GM23338 (cell line): ENCODE results near the gene PACS1. TPM values are rescaled to one million over a fixed set of nuclear protein-coding genes. Genes with fewer than 3 reads are reported as not detected.

Source experiments
- ATAC-seq: fragments of 200-7000 bp; cut with Tn5 transposase; 3 replicates; pipeline ENCODE4 v1.9.1; 2020
- DNase-seq: peaks from one replicate; pipeline ENCODE4 v3.0.0-alpha.2; 2015; ENCODE audit warnings: low spot score
- H2AFZ ChIP-seq: fragments of 200-600 bp; sonication (generic); 2 replicates; pipeline ENCODE4 v1.8.0; 2016; ENCODE audit warnings: antibody characterized with exemption, mild to moderate bottlenecking, moderate library complexity
- H3F3A ChIP-seq: fragments of 200-600 bp; sonication (generic); replicated peaks from 2 replicates; pipeline ENCODE4 v1.8.0; 2017; ENCODE audit warnings: antibody characterized with exemption, mixed run types, low read depth
- H3K27ac ChIP-seq: fragments of 200-600 bp; sonication (generic); 2 replicates; pipeline ENCODE4 v1.6.1; 2016; ENCODE audit warnings: low read depth
- H3K27me3 ChIP-seq: fragments of 200-600 bp; sonication (generic); 2 replicates; pipeline ENCODE4 v1.8.0; 2016; ENCODE audit warnings: mild to moderate bottlenecking, mixed run types, moderate library complexity; ENCODE audit not compliant: insufficient read depth
- H3K36me3 ChIP-seq: fragments of 200-600 bp; sonication (generic); 2 replicates; pipeline ENCODE4 v1.8.0; 2016; ENCODE audit warnings: mild to moderate bottlenecking; ENCODE audit not compliant: insufficient read depth
- H3K4me1 ChIP-seq: fragments of 200-600 bp; sonication (generic); 2 replicates; pipeline ENCODE4 v1.8.0; 2016; ENCODE audit warnings: mild to moderate bottlenecking, moderate library complexity; ENCODE audit not compliant: insufficient read depth
- H3K4me2 ChIP-seq: fragments of 200-600 bp; sonication (generic); 2 replicates; pipeline ENCODE4 v1.7.1; 2017; ENCODE audit warnings: mixed run types
- H3K4me3 ChIP-seq: fragments of 200-600 bp; sonication (generic); 2 replicates; pipeline ENCODE4 v1.6.1; 2016; ENCODE audit warnings: mixed run types
- H3K79me2 ChIP-seq: fragments of 200-600 bp; sonication (generic); replicated peaks from 2 replicates; pipeline ENCODE4 v1.8.0; 2017; ENCODE audit warnings: mild to moderate bottlenecking; ENCODE audit not compliant: insufficient read depth
- H3K9me2 ChIP-seq: fragments of 200-600 bp; sonication (generic); 2 replicates; pipeline ENCODE4 v1.8.0; 2017; ENCODE audit not compliant: insufficient read depth
- H4K20me1 ChIP-seq: fragments of 200-600 bp; sonication (generic); replicated peaks from 2 replicates; pipeline ENCODE4 v1.8.0; 2017; ENCODE audit warnings: mild to moderate bottlenecking; ENCODE audit not compliant: insufficient read depth
- H3K27ac Mint-ChIP-seq: 2 replicates; pipeline ENCODE4 v1.8.0; 2020; ENCODE audit warnings: inconsistent platforms, mild to moderate bottlenecking, moderate library complexity, mixed read lengths
- H3K27me3 Mint-ChIP-seq: 3 replicates; pipeline ENCODE4 v1.8.0; 2022; ENCODE audit warnings: low read depth, mild to moderate bottlenecking, moderate library complexity, mixed read lengths, inconsistent platforms; ENCODE audit not compliant: insufficient read depth, poor library complexity
- H3K36me3 Mint-ChIP-seq: 3 replicates; pipeline ENCODE4 v1.8.0; 2021; ENCODE audit warnings: low read depth, mild to moderate bottlenecking, inconsistent platforms, moderate library complexity, mixed read lengths
- H3K4me1 Mint-ChIP-seq: 3 replicates; pipeline ENCODE4 v1.8.0; 2020; ENCODE audit warnings: mild to moderate bottlenecking, inconsistent platforms, mixed read lengths
- H3K4me3 Mint-ChIP-seq: 3 replicates; pipeline ENCODE4 v1.8.0; 2021; ENCODE audit warnings: moderate library complexity, mild to moderate bottlenecking, inconsistent platforms, mixed read lengths
- H3K9me3 Mint-ChIP-seq: 3 replicates; pipeline ENCODE4 v1.8.0; 2020; ENCODE audit warnings: moderate library complexity, mild to moderate bottlenecking, inconsistent platforms, mixed read lengths
- EZH2 ChIP-seq: fragments of 200-600 bp; sonication (generic); IDR thresholded peaks from one replicate; pipeline ENCODE4 v1.8.0; 2017; ENCODE audit warnings: antibody characterized with exemption, mild to moderate bottlenecking, low read depth; ENCODE audit not compliant: unreplicated experiment
- EZH2phosphoT487 ChIP-seq: fragments of 200-600 bp; sonication (generic); IDR thresholded peaks from one replicate; pipeline ENCODE4 v1.8.1; 2018; ENCODE audit warnings: antibody characterized with exemption; ENCODE audit not compliant: unreplicated experiment
- NANOG ChIP-seq: IDR thresholded peaks from 2 replicates; pipeline ENCODE4 v1.6.1; 2016; ENCODE audit warnings: antibody characterized with exemption, borderline replicate concordance
- STAT1 ChIP-seq: IDR thresholded peaks from one replicate; pipeline ENCODE4 v1.6.1; 2016; ENCODE audit warnings: antibody characterized with exemption; ENCODE audit not compliant: unreplicated experiment
- ZNF331 ChIP-seq: fragments of 250-450 bp; sonication (Bioruptor Pico); IDR thresholded peaks from 2 replicates; pipeline ENCODE4 v1.5.0; 2020; ENCODE audit warnings: low read depth, mild to moderate bottlenecking, moderate library complexity
- polyA plus RNA-seq: library from polyadenylated mRNA; unstranded; fragments of >200 nt; fragmentation: Nextera tagmentation; extraction: Ambion mirVana; gene quantifications from 2 replicates; pipeline ENCODE4 v1.2.1, GENCODE V29; 2016
- total RNA-seq: library from RNA; depleted of rRNA; stranded (reverse); fragments of >200 nt; shearing (Covaris generic); gene quantifications from 2 replicates; pipeline ENCODE4 v1.2.3, GENCODE V29; 2014
- TF ChIP-seq, protein P1 (sequence below), 2 experiments: fragments of 200-600 bp in 1 of 2; sonication (generic) in 1 of 2; conservative IDR thresholded peaks; 2 replicates each; pipeline versions ENCODE4 v1.5.1 to v1.6.1; 2016 to 2017; ENCODE audit warnings: antibody characterized with exemption in 2 of 2, low read depth in 2 of 2, mild to moderate bottlenecking in 2 of 2, moderate library complexity in 1 of 2
- TF ChIP-seq, protein P2 (sequence below): IDR thresholded peaks from one replicate; pipeline ENCODE4 v1.6.1; 2018; ENCODE audit warnings: antibody characterized with exemption; ENCODE audit not compliant: unreplicated experiment

Gene PACS1
- total and polyA plus RNA-seq, 2 experiments from 2014 or later = 8.0 to 37.5 TPM

GRCh38 chr11:66036334-66036710, 33.8 kb upstream of the PACS1 start:
- H4K20me1 ChIP-seq = no peaks in the 10 kb centered on the region
- peaks cover 5% of the 10 kb centered on the region for H3K27me3 Mint-ChIP-seq

DNA sequence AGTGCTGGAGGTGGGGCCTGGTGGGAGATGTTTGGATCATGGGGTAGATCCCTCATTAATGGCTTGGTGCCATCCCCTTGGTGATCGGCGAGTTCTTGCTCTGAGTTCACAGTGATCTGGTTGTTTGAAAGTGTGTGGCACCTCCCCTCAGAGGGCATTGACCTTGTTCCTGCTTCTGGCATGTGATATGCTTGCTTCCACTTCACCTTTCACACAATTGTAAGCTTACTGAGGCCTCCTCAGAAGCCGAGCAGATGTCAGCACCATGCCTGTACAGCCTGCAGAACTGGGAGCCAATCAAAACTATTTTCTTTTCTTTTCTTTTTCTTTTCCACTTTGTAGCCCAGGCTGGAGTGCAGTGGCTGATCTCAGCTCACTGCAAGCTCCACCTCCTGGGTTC, 32.7 kb upstream of the PACS1 start:
- H3K27me3 Mint-ChIP-seq = peaks cover 3% of the 10 kb centered on the region
- no peak overlapping the region for H3K4me3 Mint-ChIP-seq

More at GRCh38 chr11:66036334-66036710, 33.8 kb upstream of the PACS1 start:
- Histone ChIP-seq H3K27me3 (no peaks in the 10 kb centered on the region), H3K79me2 (no peaks in the 10 kb centered on the region), H3K4me2 (no peak overlapping the region), H3F3A (no peaks in the 10 kb centered on the region), H3K4me3 (no peak overlapping the region), H3K36me3 (no peaks in the 10 kb centered on the region), H3K9me2 (no peaks in the 10 kb centered on the region), H2AFZ (no peak overlapping the region), H3K27ac (no peak overlapping the region), H3K4me1 (no peaks in the 10 kb centered on the region)
- H3K4me1 Mint-ChIP-seq = no peaks in the 10 kb centered on the region
- ATAC-seq (no peak), DNase-seq (no peak)
- H3K36me3 Mint-ChIP-seq = peaks cover 11% of the 10 kb centered on the region
- no peak overlapping the region for H3K27ac Mint-ChIP-seq
- no peak for TF ChIP-seq NANOG
- H3K9me3 Mint-ChIP-seq = peaks cover 37% of the 10 kb centered on the region
- no peak overlapping the region for H3K4me3 Mint-ChIP-seq

More for the DNA sequence above, 32.7 kb upstream of the PACS1 start:
- no peak overlapping the region for H3K4me3 ChIP-seq
- no peaks in the 10 kb centered on the region for H3K9me2 ChIP-seq
- H3K79me2 ChIP-seq = no peaks in the 10 kb centered on the region
- Mint-ChIP-seq H3K27ac (no peak overlapping the region), H3K9me3 (peaks cover 37% of the 10 kb centered on the region), H3K4me1 (no peaks in the 10 kb centered on the region; the same call in 2 of the 3 replicates), H3K36me3 (peaks cover 21% of the 10 kb centered on the region)
- H3K4me1 ChIP-seq = no peaks in the 10 kb centered on the region
- DNase-seq (no peak), ATAC-seq (no peak)
- no peaks in the 10 kb centered on the region for H3K27me3 ChIP-seq
- no peaks in the 10 kb centered on the region for H4K20me1 ChIP-seq
- H3K27ac ChIP-seq = no peak overlapping the region
- no peak overlapping the region for H3K4me2 ChIP-seq
- no peaks in the 10 kb centered on the region for H3F3A ChIP-seq
- no peak overlapping the region for H2AFZ ChIP-seq
- H3K36me3 ChIP-seq = no peaks in the 10 kb centered on the region
- TF ChIP-seq STAT1 = no peak
- TF ChIP-seq, protein P1, sequence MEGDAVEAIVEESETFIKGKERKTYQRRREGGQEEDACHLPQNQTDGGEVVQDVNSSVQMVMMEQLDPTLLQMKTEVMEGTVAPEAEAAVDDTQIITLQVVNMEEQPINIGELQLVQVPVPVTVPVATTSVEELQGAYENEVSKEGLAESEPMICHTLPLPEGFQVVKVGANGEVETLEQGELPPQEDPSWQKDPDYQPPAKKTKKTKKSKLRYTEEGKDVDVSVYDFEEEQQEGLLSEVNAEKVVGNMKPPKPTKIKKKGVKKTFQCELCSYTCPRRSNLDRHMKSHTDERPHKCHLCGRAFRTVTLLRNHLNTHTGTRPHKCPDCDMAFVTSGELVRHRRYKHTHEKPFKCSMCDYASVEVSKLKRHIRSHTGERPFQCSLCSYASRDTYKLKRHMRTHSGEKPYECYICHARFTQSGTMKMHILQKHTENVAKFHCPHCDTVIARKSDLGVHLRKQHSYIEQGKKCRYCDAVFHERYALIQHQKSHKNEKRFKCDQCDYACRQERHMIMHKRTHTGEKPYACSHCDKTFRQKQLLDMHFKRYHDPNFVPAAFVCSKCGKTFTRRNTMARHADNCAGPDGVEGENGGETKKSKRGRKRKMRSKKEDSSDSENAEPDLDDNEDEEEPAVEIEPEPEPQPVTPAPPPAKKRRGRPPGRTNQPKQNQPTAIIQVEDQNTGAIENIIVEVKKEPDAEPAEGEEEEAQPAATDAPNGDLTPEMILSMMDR (conservative IDR thresholded peaks at IDR 0.05; ENCODE audit: low read depth in 2 of 2) = no peak
- TF ChIP-seq EZH2 = no peak
- no peak for TF ChIP-seq EZH2phosphoT487
- TF ChIP-seq ZNF331 (CRISPR knock-in tag) = no peak
- TF ChIP-seq, protein P2, sequence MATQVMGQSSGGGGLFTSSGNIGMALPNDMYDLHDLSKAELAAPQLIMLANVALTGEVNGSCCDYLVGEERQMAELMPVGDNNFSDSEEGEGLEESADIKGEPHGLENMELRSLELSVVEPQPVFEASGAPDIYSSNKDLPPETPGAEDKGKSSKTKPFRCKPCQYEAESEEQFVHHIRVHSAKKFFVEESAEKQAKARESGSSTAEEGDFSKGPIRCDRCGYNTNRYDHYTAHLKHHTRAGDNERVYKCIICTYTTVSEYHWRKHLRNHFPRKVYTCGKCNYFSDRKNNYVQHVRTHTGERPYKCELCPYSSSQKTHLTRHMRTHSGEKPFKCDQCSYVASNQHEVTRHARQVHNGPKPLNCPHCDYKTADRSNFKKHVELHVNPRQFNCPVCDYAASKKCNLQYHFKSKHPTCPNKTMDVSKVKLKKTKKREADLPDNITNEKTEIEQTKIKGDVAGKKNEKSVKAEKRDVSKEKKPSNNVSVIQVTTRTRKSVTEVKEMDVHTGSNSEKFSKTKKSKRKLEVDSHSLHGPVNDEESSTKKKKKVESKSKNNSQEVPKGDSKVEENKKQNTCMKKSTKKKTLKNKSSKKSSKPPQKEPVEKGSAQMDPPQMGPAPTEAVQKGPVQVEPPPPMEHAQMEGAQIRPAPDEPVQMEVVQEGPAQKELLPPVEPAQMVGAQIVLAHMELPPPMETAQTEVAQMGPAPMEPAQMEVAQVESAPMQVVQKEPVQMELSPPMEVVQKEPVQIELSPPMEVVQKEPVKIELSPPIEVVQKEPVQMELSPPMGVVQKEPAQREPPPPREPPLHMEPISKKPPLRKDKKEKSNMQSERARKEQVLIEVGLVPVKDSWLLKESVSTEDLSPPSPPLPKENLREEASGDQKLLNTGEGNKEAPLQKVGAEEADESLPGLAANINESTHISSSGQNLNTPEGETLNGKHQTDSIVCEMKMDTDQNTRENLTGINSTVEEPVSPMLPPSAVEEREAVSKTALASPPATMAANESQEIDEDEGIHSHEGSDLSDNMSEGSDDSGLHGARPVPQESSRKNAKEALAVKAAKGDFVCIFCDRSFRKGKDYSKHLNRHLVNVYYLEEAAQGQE = no peak
